Panc1 (cell line): ENCODE data around the gene ZNF678.

Source experiments
- CTCF ChIP-seq: fragments of 450-650 bp; IDR thresholded peaks from 2 replicates; pipeline ENCODE4 v1.5.1; 2017; ENCODE audit warnings: mild to moderate bottlenecking
- POLR2AphosphoS5 ChIP-seq: IDR thresholded peaks from 2 replicates; pipeline ENCODE4 v1.6.1; 2012; ENCODE audit warnings: mild to moderate bottlenecking, low read depth, low read length, moderate library complexity
- REST ChIP-seq, 2 experiments: IDR thresholded peaks; 2 replicates each; pipeline ENCODE4 v1.6.1; 2011 to 2012; ENCODE audit warnings: low read depth in 2 of 2, control low read depth in 1 of 2, low read length in 1 of 2, mild to moderate bottlenecking in 1 of 2, moderate library complexity in 1 of 2; ENCODE audit not compliant: insufficient read depth in 1 of 2

GRCh38 chr1:227518876-227519275 lies 44.5 kb upstream of the ZNF678 start:
- TF ChIP-seq POLR2AphosphoS5 (no peak), CTCF (no peak), REST (IDR thresholded peaks at IDR 0.05; ENCODE audit: insufficient read depth in 1 of 2, low read depth in 2 of 2, low read length in 1 of 2) (no peak)
